DND-41 (cell line): ENCODE results near the gene KANSL3.

Source experiments
- CTCF ChIP-seq: IDR thresholded peaks from 2 replicates; pipeline ENCODE4 v1.5.1; 2012; ENCODE audit warnings: borderline replicate concordance, low read length, moderate library complexity, mild to moderate bottlenecking; ENCODE audit not compliant: poor library complexity, severe bottlenecking; ENCODE audit errors: extremely low read depth
- EZH2 ChIP-seq: IDR thresholded peaks from 3 replicates; pipeline ENCODE4 v1.6.1; 2012; ENCODE audit warnings: borderline replicate concordance, low read depth, mild to moderate bottlenecking, moderate library complexity, low read length, inconsistent platforms; ENCODE audit not compliant: severe bottlenecking

GRCh38 chr2:96622544-96622943 lies 15.6 kb downstream of the KANSL3 start:
- TF ChIP-seq CTCF (no peak), EZH2 (no peak)
